ENCODE data around the gene ATG9B. TPM values are rescaled to one million over a fixed set of nuclear protein-coding genes. Genes with fewer than 3 reads are reported as not detected.
A peak's percentile ranks its signal among the peaks of the same experiment; 100 is the strongest.

The ATG9B gene
- total and polyA plus RNA-seq, 2 of the 13 experiments (the other 11 are each of a cell fraction or from before 2014, with no cell fraction given): 0.24 TPM; not detected in 1

GRCh38 chr7:151010037-151010306 is 14.3 kb downstream of the ATG9B start (continued):
- TF ChIP-seq U2AF2 (IDR thresholded peaks at IDR 0.05; ENCODE audit: low read depth, low read length) (no peak), ZMYM2 (CRISPR knock-in tag; IDR thresholded peaks at IDR 0.05) (no peak), CEBPB (IDR thresholded peaks at IDR 0.05; ENCODE audit: borderline replicate concordance, low read depth, low read length) (no peak), ZNF281 (CRISPR knock-in tag; IDR thresholded peaks at IDR 0.05; ENCODE audit: borderline replicate concordance) (no peak), ZZZ3 (CRISPR knock-in tag; IDR thresholded peaks at IDR 0.05; ENCODE audit: borderline replicate concordance) (no peak), ZFP36L2 (CRISPR knock-in tag; IDR thresholded peaks at IDR 0.05) (no peak), SOX13 (IDR thresholded peaks at IDR 0.05) (no peak), SOX13 (CRISPR knock-in tag; conservative IDR thresholded peaks at IDR 0.05 in 1 of 2, IDR thresholded peaks at IDR 0.05 in 1 of 2) (0 out of 4 replicates have a peak, but pooled peaks of 1 of the 2 experiments have one; percentile 4), ZNF768 (CRISPR knock-in tag; IDR thresholded peaks at IDR 0.05) (0 out of 2 replicates have a peak, but pooled peaks have one; percentile 15), KLF11 (CRISPR knock-in tag; IDR thresholded peaks at IDR 0.05) (no peak), CENPBD1 (CRISPR knock-in tag; IDR thresholded peaks at IDR 0.05; ENCODE audit: borderline replicate concordance, low read depth) (no peak), ZNF646 (CRISPR knock-in tag; IDR thresholded peaks at IDR 0.05) (no peak), ZC3H13 (CRISPR knock-in tag; IDR thresholded peaks at IDR 0.05) (0 out of 2 replicates have a peak, but pooled peaks have one; percentile 28), ARID4A (CRISPR knock-in tag; IDR thresholded peaks at IDR 0.05; ENCODE audit: borderline replicate concordance) (no peak), ZNF704 (CRISPR knock-in tag; IDR thresholded peaks at IDR 0.05; ENCODE audit: borderline replicate concordance) (no peak)
